K562 (cell line): ENCODE results near the gene NDUFAF8. TPM values are rescaled to one million over a fixed set of nuclear protein-coding genes. Genes with fewer than 3 reads are reported as not detected.

Source experiments
- ATAC-seq: fragments of 200-7000 bp; cut with Tn5 transposase; 3 replicates; pipeline ENCODE4 v1.9.1; 2020; ENCODE audit warnings: moderate library complexity
- BruUV-seq: library from RNA; stranded (reverse); fragments of 400-500 nt; replicated peaks from 2 replicates; lab custom pipeline; 2021; lab: Mats Ljungman, UMichigan
- CTCF ChIA-PET: fragments of 300-600 bp; formaldehyde crosslinking; extraction: SDS; loops from one replicate; lab custom pipeline; 2021; ENCODE audit warnings: low intra/inter-chr PET ratio; lab: Yijun Ruan, JAX
- POLR2A ChIA-PET: fragments of 300-600, 350-650 bp; sonication (Branson Sonifier 250); formaldehyde crosslinking; extraction: SDS; loops from one replicate; lab custom pipeline; 2021; ENCODE audit warnings: antibody characterized with exemption, inconsistent platforms; lab: Yijun Ruan, JAX
- DNase-seq, 4 experiments: peaks; one replicate each; pipeline versions ENCODE4 v3.0.0 to v3.0.0-alpha.2; 2011 to 2018; ENCODE audit warnings: low spot score in 3 of 4, mixed read lengths in 3 of 4; ENCODE audit errors: extremely low read depth in 1 of 4
- FAIRE-seq: peaks from 2 replicates; lab custom pipeline; 2011; peaks lifted over from hg19 to GRCh38; lab: Jason Lieb, UNC
- H2AFZ ChIP-seq: 2 replicates; pipeline ENCODE4 v1.6.0; 2011; ENCODE audit warnings: low read depth, low read length, control low read depth, inconsistent platforms
- H3K27ac ChIP-seq: fragments of 200-600 bp; 3 replicates; pipeline ENCODE4 v1.8.0; 2011; ENCODE audit warnings: low read depth, mild to moderate bottlenecking, control low read depth, inconsistent platforms, low read length, moderate library complexity, mixed read lengths; ENCODE audit errors: extremely low read depth
- H3K27me3 ChIP-seq, 2 experiments: fragments of 300-600 bp in 1 of 2; 2 replicates in 1 of 2; 3 replicates in 1 of 2; pipeline versions ENCODE4 v1.6.0 to v1.8.0; 2011; ENCODE audit warnings: inconsistent platforms in 2 of 2, low read length in 2 of 2, mild to moderate bottlenecking in 1 of 2, mixed read lengths in 1 of 2, moderate library complexity in 1 of 2; ENCODE audit not compliant: control insufficient read depth in 2 of 2, insufficient read depth in 2 of 2
- H3K36me3 ChIP-seq: fragments of 300-600 bp; 3 replicates; pipeline ENCODE4 v1.8.0; 2011; ENCODE audit warnings: mild to moderate bottlenecking, low read length, inconsistent platforms; ENCODE audit not compliant: control insufficient read depth, insufficient read depth
- H3K4me1 ChIP-seq, 2 experiments: fragments of 200-600 bp in 1 of 2; replicated peaks in 1 of 2; 2 replicates in 1 of 2; 3 replicates in 1 of 2; pipeline versions ENCODE4 v1.5.1 to v1.8.0; 2011; ENCODE audit warnings: inconsistent platforms in 2 of 2, low read length in 2 of 2, mild to moderate bottlenecking in 1 of 2, mixed read lengths in 1 of 2, moderate library complexity in 1 of 2; ENCODE audit not compliant: control insufficient read depth in 2 of 2, insufficient read depth in 2 of 2
- H3K4me2 ChIP-seq: 2 replicates; pipeline ENCODE4 v1.6.1; 2011; ENCODE audit warnings: low read length, control low read depth, inconsistent platforms, mixed read lengths; ENCODE audit not compliant: insufficient read depth
- H3K4me3 ChIP-seq: fragments of 200-600 bp; sonication (generic), shearing (Covaris generic); 2 replicates; pipeline ENCODE4 v1.5.1; 2016; ENCODE audit warnings: control low read depth, inconsistent platforms
- H3K79me2 ChIP-seq: fragments of 200-600 bp; 3 replicates; pipeline ENCODE4 v1.8.0; 2011; ENCODE audit warnings: low read length, inconsistent platforms; ENCODE audit not compliant: control insufficient read depth, insufficient read depth
- H3K9ac ChIP-seq, 2 experiments: 2 replicates each; pipeline versions ENCODE4 v1.6.0 to v1.6.1; 2011; ENCODE audit warnings: low read depth in 2 of 2, low read length in 2 of 2, control low read depth in 1 of 2, inconsistent platforms in 1 of 2, mild to moderate bottlenecking in 1 of 2, mixed read lengths in 1 of 2; ENCODE audit not compliant: insufficient read depth in 1 of 2
- H3K9me1 ChIP-seq: one replicate; pipeline ENCODE4 v1.6.0; 2011; ENCODE audit warnings: inconsistent platforms, mild to moderate bottlenecking, low read length, moderate library complexity; ENCODE audit not compliant: control insufficient read depth, insufficient read depth
- H3K9me3 ChIP-seq: replicated peaks from 2 replicates; pipeline ENCODE4 v1.5.1; 2011; ENCODE audit warnings: low read depth, low read length, inconsistent platforms; ENCODE audit not compliant: control insufficient read depth, insufficient read depth
- H4K20me1 ChIP-seq: replicated peaks from 2 replicates; pipeline ENCODE4 v1.6.1; 2011; ENCODE audit warnings: low read length, inconsistent platforms, mixed read lengths; ENCODE audit not compliant: control insufficient read depth, insufficient read depth
- BRD4 ChIP-seq: fragments of 200-600 bp; sonication (generic); IDR thresholded peaks from 2 replicates; pipeline ENCODE4 v1.6.1; 2017; ENCODE audit warnings: inconsistent platforms
- ERF ChIP-seq: fragments of 450-650 bp; formaldehyde crosslinking; IDR thresholded peaks from 2 replicates; pipeline ENCODE4 v1.4.0; 2020; ENCODE audit warnings: mild to moderate bottlenecking, mixed read lengths
- NFYB ChIP-seq: IDR thresholded peaks from 2 replicates; pipeline ENCODE4 v1.6.1; 2011; ENCODE audit warnings: mild to moderate bottlenecking, moderate library complexity; ENCODE audit not compliant: insufficient read length; ENCODE audit errors: extremely low read depth
- POLR2AphosphoS5 ChIP-seq: IDR thresholded peaks from 2 replicates; pipeline ENCODE4 v1.6.1; 2011; ENCODE audit warnings: mild to moderate bottlenecking, low read depth, low read length, moderate library complexity; ENCODE audit not compliant: control insufficient read depth, insufficient read depth
- RB1 ChIP-seq: fragments of 450-650 bp; IDR thresholded peaks from 2 replicates; pipeline ENCODE4 v1.6.1; 2017; ENCODE audit warnings: low read depth, mild to moderate bottlenecking
- SNRNP70 ChIP-seq: fragments of 200-400 bp; formaldehyde crosslinking; optimal IDR thresholded peaks from 2 replicates; pipeline ENCODE3; 2017; ENCODE audit warnings: low read depth, low read length
- WGBS: fragments of 100-300 bp; shearing (Covaris generic); methylation state at CpG from one replicate; pipeline ENCODE4 v1.1.6; 2016; ENCODE audit warnings: low coverage, mixed read lengths; ENCODE audit not compliant: insufficient coverage; ENCODE audit errors: missing lambda C conversion rate; 5-methylcytosine and 5-hydroxymethylcytosine counted together
- in situ Hi-C: fragments of 300-500 bp; cut with MboI; formaldehyde crosslinking; loops from 4 replicates; pipeline ENCODE4 v1.15.0; 2018; ENCODE audit warnings: inconsistent platforms, mixed read lengths
- intact Hi-C: fragments of 100-400 bp; cut with micrococcal nuclease; formaldehyde crosslinking; loops from 2 replicates; pipeline ENCODE4 v1.14.2; 2022
- polyA plus RNA-seq, 8 experiments: library from polyadenylated mRNA; depleted of rRNA in 4 of 8; stranded (reverse) in 5 of 8; unstranded in 3 of 8; fragments of >200 nt; fragmentation: Nextera tagmentation in 2 of 8; fragmentation: Illumina TruSeq in 1 of 8; extraction: Ambion mirVana in 2 of 8; extraction: Trizol in 1 of 8; gene quantifications; 2 replicates each; pipeline versions ENCODE4 v1.2.1 to v1.2.3, GENCODE V29; 2011 to 2014; ENCODE audit warnings: inconsistent platforms in 1 of 8, missing spikeins in 1 of 8
- total RNA-seq, 7 experiments: library from RNA; depleted of rRNA in 6 of 7; stranded (reverse); fragments of >200 nt in 6 of 7; fragmentation: Illumina TruSeq in 2 of 7; extraction: Trizol in 2 of 7; gene quantifications; 2 replicates each; pipeline versions ENCODE4 v1.2.1 to v1.2.3, GENCODE V29; 2011 to 2021; ENCODE audit warnings: low replicate concordance in 1 of 7
- TF ChIP-seq, protein P1 (sequence below): sonication (generic); formaldehyde crosslinking; IDR thresholded peaks from 2 replicates; pipeline ENCODE4 v1.8.1; 2022; ENCODE audit warnings: missing genetic modification reagents
- TF ChIP-seq, protein P2 (sequence below): fragments of 450-650 bp; IDR thresholded peaks from 2 replicates; pipeline ENCODE4 v1.6.1; 2016; ENCODE audit warnings: borderline replicate concordance
- TF ChIP-seq, protein P3 (sequence below): sonication (generic); formaldehyde crosslinking; IDR thresholded peaks from 2 replicates; pipeline ENCODE4 v1.8.0; 2022; ENCODE audit warnings: mild to moderate bottlenecking, missing genetic modification reagents, borderline replicate concordance

NDUFAF8 gene
- total and polyA plus RNA-seq, 9 of the 15 experiments (the other 6 are each of a cell fraction or from before 2014, with no cell fraction given) = 13.5 to 144 (median 90.0) TPM

GRCh38 chr17:81246343-81246670 lies 7.2 kb downstream of the NDUFAF8 start:
- H3K9me3 ChIP-seq = no peaks in the 10 kb centered on the region
- H3K27ac ChIP-seq = no peak overlapping the region
- H3K4me3 ChIP-seq = no peak overlapping the region
- peaks cover 0 to 65% of the 10 kb centered on the region in 2 experiments; a peak in 3 of 5 replicates for H3K4me1 ChIP-seq
- no TSS peak for BruUV-seq
- peaks cover 3% of the 10 kb centered on the region; the same call in 1 of the 3 replicates for H3K79me2 ChIP-seq
- H3K36me3 ChIP-seq = peaks cover 26% of the 10 kb centered on the region; the same call in 1 of the 3 replicates
- H3K9ac ChIP-seq = no peak overlapping the region
- no peaks in the 10 kb centered on the region for H3K9me1 ChIP-seq
- intact Hi-C loops = no loop called here
- peaks cover 6% of the 10 kb centered on the region; the same call in 1 of the 2 replicates for H4K20me1 ChIP-seq
- POLR2A ChIA-PET = interaction anchor here (1.1 to 1.5 kb wide), 2 partner anchors 9 to 17 kb away, joined by 4 to 6 read pairs; no protein-coding TSS in a partner anchor
- DNase-seq (no peak), FAIRE-seq (no peak), ATAC-seq (no peak)
- H3K4me2 ChIP-seq = no peak overlapping the region
- H3K27me3 ChIP-seq = no peaks in the 10 kb centered on the region
- no peak for TF ChIP-seq POLR2AphosphoS5
- no peak for TF ChIP-seq RB1
- no peak for TF ChIP-seq ERF (CRISPR knock-in tag)
- TF ChIP-seq NFYB = no peak
- peak; percentile 15 for TF ChIP-seq SNRNP70
- no peak for TF ChIP-seq BRD4
- TF ChIP-seq, protein P1, sequence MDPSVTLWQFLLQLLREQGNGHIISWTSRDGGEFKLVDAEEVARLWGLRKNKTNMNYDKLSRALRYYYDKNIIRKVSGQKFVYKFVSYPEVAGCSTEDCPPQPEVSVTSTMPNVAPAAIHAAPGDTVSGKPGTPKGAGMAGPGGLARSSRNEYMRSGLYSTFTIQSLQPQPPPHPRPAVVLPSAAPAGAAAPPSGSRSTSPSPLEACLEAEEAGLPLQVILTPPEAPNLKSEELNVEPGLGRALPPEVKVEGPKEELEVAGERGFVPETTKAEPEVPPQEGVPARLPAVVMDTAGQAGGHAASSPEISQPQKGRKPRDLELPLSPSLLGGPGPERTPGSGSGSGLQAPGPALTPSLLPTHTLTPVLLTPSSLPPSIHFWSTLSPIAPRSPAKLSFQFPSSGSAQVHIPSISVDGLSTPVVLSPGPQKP (CRISPR knock-in tag) = no peak
- TF ChIP-seq, protein P2, sequence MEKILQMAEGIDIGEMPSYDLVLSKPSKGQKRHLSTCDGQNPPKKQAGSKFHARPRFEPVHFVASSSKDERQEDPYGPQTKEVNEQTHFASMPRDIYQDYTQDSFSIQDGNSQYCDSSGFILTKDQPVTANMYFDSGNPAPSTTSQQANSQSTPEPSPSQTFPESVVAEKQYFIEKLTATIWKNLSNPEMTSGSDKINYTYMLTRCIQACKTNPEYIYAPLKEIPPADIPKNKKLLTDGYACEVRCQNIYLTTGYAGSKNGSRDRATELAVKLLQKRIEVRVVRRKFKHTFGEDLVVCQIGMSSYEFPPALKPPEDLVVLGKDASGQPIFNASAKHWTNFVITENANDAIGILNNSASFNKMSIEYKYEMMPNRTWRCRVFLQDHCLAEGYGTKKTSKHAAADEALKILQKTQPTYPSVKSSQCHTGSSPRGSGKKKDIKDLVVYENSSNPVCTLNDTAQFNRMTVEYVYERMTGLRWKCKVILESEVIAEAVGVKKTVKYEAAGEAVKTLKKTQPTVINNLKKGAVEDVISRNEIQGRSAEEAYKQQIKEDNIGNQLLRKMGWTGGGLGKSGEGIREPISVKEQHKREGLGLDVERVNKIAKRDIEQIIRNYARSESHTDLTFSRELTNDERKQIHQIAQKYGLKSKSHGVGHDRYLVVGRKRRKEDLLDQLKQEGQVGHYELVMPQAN = no peak
- TF ChIP-seq, protein P3, sequence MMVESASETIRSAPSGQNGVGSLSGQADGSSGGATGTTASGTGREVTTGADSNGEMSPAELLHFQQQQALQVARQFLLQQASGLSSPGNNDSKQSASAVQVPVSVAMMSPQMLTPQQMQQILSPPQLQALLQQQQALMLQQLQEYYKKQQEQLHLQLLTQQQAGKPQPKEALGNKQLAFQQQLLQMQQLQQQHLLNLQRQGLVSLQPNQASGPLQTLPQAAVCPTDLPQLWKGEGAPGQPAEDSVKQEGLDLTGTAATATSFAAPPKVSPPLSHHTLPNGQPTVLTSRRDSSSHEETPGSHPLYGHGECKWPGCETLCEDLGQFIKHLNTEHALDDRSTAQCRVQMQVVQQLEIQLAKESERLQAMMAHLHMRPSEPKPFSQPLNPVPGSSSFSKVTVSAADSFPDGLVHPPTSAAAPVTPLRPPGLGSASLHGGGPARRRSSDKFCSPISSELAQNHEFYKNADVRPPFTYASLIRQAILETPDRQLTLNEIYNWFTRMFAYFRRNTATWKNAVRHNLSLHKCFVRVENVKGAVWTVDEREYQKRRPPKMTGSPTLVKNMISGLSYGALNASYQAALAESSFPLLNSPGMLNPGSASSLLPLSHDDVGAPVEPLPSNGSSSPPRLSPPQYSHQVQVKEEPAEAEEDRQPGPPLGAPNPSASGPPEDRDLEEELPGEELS (CRISPR knock-in tag) = no peak
- 93% methylated on average over 10 of the region's 10 CpGs for WGBS
- in situ Hi-C loops = loop anchor here (5.0 to 25.0 kb wide), 2 partner anchors 109 to 236 kb away; no protein-coding TSS in a partner anchor
- CTCF ChIA-PET = no interaction called here
- no peak overlapping the region for H2AFZ ChIP-seq
